Inferior parietal cortex (tissue), 1 donor: ENCODE results near the gene FAM81A.

Experiments used
- DNase-seq: peaks from one replicate; pipeline ENCODE4 v3.0.0-alpha.2; 2016; ENCODE audit errors: extremely low spot score

Gene FAM81A

GRCh38 chr15:59541750-59542149, 103.8 kb downstream of the FAM81A start:
- DNase-seq: no peak

DNA sequence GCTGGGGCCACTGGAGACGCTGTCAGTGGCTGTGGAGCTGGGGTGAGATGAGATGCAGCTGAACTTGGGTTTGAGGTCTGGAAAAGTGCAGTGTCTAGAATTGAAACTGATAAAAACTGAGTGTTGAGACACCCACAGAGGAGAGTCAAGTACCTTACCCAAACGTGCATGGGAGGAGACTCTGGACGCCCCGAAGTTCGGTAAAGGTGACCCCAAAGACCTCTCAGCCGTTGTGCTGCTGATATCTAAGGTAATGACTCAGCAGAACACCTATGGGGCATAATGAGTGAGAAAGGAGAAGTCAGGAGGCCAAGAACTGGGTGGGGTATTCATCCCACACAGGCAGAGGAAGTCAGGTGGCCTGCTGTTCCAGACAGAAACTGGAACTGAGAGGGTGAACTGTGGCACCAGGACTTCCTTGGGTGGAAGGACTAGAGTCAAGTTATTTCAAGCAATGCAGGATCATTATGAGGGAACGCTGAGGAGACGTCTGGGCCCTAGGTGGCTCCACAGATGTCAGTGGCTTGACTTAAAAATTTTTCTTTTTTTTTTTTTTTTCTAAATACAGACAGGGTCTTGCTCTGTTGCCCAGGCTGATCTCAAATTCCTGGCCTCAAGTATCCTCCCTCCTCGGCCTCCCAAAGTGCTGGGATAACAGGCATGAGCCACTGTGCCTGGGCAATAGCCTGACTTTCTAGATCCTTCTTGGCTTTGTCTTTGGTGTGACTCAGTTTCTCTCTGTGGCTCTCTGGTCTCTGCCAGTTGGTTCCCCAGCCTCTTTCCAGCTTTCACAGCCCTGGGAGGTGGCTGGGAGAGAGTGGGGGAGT, 105.9 kb downstream of the FAM81A start:
- no peak for DNase-seq

- no peak for DNase-seq
Observed at GRCh38 chr15:59545573-59545972, 107.6 kb downstream of the FAM81A start.

DNA sequence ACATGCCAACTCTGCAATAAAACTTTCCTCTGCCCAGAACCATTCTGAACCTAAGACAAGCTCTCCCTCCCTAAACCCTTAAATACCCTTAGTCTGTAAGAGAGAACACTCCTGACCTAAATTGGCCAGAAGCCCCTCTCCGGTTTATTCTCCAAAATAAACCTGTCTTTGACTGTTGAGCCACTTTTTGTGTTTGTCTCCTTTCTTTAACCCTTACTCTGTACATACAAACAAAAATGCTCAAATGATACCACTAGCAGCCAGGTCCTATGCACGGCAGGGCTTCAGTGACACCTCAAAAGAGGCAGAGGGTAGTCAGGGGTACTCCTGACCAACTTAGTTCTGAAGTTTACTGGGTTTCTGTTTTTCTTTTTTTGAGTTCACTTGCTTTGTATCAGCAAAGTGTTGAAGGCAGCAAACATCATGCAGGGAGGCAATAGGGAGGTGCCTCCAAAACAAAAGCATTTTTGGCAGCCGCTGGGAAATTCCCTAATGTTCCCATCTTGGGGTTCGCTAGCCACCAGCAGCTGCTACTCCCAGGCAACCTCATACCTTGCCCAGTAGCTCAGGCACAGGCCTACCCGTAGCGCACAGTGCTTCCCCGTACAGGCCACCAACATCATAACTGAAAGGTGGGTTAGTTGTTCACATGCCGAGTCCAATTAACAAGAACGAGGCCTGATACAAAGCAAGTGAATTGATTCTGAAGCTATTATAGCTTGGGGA, 110.7 kb downstream of the FAM81A start:
- DNase-seq: no peak

- DNase-seq: no peak
Observed at GRCh38 chr15:59549301-59550185, 111.6 kb downstream of the FAM81A start.

GRCh38 chr15:59550530-59550929, 112.5 kb downstream of the FAM81A start:
- no peak for DNase-seq

GRCh38 chr15:59550956-59551355, 113.0 kb downstream of the FAM81A start:
- no peak for DNase-seq

DNA sequence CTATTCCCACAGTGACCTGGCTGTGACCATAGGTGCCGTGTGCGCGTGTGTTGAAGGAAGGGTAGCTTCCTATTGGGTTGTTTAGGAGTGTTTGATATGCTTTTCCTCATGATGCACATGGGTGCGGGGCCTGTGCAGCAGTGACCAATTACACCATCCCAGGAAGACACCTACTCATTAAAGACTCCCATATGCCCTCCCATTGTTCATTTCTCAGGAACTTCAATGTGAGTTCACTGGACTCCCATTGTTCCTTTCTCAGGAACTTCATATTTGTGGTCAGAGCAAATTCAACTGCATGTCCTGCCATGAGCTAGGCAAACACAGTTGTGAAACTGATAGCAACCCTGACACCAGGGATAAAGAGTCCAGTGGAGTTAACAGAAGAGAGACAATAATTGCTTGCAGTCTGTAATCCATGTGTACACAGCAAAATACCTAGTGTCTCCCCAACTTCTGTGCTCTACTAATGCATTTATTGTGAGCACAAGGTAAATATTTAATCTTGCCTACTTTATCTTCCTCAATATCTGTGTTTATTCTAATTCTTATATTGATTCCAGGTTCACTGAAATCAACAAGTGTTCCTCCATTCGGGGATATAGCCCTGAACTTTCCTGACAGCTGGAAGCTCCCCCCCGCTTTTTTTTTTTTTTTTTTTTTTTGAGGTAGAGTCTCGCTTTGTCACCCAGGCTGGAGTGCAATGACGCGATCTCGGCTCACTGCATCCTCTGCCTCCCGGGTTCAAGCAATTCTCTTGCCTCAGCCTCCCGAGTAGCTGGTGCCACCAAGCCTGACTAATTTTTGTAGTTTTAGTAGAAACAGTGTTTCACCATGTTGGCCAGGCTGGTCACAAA, 116.1 kb downstream of the FAM81A start:
- DNase-seq: no peak

- no peak for DNase-seq
Observed at GRCh38 chr15:59555696-59556095, 117.7 kb downstream of the FAM81A start.

DNA sequence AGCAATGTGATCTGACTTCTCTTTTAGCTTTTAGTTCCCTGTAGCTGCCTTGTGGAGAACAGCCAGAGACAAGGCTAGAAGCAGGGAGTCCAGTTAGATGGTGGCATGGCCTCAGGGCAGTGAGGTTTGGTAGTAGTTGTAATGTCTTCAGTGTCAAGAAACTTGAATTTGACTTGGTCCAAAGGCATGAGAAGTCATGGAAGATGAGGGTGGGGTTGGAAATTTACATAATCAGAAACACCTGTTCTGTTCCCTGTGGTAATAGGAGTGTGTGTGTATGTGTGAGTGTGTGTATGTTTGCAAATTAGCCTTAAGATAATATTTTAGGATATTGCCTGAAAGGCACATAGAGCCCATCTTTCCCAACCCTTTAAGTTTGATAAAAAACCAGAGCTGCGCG, 118.4 kb downstream of the FAM81A start:
- DNase-seq: no peak

DNA sequence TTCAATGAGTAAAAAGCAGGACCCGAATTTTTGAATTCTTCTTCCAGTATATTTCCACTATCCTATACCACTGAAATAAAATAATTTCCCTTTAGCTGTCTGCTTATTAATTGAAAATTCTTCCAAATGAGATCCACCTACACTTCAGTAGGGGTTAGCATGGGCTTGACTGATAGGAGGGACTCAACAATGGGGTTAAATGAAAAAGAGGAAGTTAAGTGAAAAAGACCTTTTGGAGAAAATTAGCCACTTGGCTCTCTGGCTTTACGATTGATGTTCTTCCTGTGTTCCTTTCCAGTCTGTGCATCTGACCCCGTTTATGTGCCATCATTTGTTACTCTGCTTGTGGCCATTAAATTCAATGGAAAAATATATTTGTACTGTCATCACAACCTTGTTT, 119.6 kb downstream of the FAM81A start:
- DNase-seq: no peak

DNA sequence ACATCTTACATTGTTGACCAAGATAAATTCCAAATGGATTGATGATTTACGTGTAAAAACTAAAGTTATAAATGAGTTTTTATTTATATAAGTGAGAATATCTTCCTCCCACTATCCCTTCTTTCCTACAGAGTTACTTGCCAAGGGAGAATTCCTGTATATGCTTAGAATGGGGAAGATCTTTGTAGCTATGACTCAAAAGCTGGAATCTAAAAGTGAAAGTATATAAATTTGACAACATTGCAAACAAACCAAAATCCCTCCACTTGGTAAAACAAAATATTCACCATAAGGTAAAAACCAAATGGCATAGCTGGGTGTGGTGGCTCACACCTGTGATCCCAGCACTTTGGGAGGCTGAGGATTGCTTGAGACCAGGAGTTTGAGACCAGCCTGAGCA, 120.9 kb downstream of the FAM81A start:
- no peak for DNase-seq

DNA sequence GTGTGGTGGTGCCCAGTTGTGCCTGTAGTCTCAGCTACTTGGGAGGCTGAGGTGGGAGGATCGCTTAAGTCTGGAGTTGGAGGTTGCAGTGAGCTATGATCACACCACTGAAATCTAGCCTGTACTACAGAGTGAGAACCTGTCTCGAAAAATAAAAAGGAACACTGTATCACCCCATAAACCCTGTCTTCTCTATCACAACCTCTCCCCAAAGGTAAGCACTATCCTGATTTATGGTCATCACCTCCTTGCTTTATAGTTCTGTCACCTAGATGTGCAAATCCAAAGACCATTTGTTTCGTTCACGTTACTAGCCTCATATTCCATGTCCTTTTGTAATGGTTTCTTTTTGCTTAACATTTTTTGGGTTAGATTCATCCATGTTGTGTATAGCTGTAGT, 123.6 kb downstream of the FAM81A start:
- no peak for DNase-seq

DNA sequence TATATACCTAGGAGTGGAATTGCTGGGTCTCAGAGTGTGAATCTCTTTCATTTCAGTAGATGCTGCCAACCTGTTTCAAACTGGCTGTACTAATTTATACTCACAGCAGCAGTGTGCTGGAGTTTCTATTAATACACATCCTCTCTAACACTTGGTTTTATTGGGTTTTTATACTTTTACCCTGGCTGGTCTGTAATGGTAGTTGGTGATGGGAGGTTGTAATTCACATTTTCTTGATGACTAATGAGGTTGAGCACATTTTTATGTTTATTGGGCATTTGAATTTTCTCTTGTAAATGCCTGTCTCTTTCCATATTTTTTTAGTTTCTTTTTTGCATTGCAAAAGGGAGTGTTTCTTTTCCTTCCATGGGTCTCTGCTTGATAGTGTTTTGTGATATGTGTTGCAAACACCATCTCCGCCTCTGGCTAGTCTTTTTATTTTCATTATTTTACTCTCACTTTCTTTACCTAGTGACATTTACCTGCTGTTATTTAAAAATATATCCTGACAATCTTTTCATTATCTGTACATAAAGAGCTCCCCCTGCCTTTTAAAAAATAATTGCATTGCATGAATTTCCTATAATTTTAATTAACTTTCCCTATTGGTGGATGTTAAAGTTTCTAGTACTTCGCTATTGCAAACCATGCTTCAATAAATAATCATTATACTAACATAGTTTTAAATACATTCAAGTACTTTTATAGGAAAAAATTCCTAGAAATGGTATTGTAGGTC, 124.6 kb downstream of the FAM81A start:
- DNase-seq: no peak

DNA sequence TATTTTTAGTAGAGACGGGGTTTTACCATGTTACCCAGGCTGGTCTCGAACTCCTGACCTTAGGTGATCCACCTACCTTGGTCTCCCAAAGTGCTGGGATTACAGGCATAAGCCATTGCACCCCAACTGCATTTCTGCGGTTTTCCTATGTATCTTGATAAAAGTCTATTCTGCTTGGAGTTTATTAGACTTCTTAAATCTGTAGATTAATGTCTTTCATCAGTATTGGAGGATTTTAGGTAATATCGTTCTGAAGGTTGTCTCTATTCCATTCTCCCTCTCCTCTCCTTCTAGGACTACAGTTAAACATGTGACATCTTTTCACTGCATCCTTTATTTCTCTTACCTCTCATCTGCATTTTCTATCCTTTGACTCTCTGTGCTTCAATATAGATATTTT, 127.3 kb downstream of the FAM81A start:
- no peak for DNase-seq

- no peak for DNase-seq
Observed at GRCh38 chr15:59567324-59567723, 129.3 kb downstream of the FAM81A start.

GRCh38 chr15:59569477-59569876, 131.5 kb downstream of the FAM81A start:
- DNase-seq: no peak

GRCh38 chr15:59570315-59570714, 132.3 kb downstream of the FAM81A start:
- DNase-seq: no peak

- DNase-seq: no peak
Observed at GRCh38 chr15:59571606-59572005, 133.6 kb downstream of the FAM81A start.
